AG04450 (cell line): Measurements from ENCODE around the gene TBX10. TPM values are rescaled to one million over a fixed set of nuclear protein-coding genes. Genes with fewer than 3 reads are reported as not detected.

ENCODE experiments used
- CTCF ChIA-PET: fragments of 300-600, 350-600 bp; formaldehyde crosslinking; extraction: SDS; loops from one replicate; lab custom pipeline; 2022; ENCODE audit warnings: antibody characterized with exemption, inconsistent platforms; lab: Charles Lee
- POLR2A ChIA-PET: fragments of 350-600 bp; formaldehyde crosslinking; extraction: SDS; loops from one replicate; lab custom pipeline; 2021; ENCODE audit warnings: antibody characterized with exemption, inconsistent platforms; lab: Yijun Ruan, JAX
- DNase-seq: peaks from one replicate; pipeline ENCODE4 v3.0.0-alpha.2; 2011; ENCODE audit warnings: low read depth, low spot score
- H3K27ac ChIP-seq: one replicate; pipeline ENCODE4 v1.5.1; 2012; ENCODE audit warnings: low read depth, low read length, control low read depth
- H3K27me3 ChIP-seq: one replicate; pipeline ENCODE4 v1.6.0; 2012; ENCODE audit warnings: low read length; ENCODE audit not compliant: control insufficient read depth, insufficient read depth
- H3K4me3 ChIP-seq: 2 replicates; pipeline ENCODE4 v1.5.1; 2011; ENCODE audit warnings: mild to moderate bottlenecking, low read depth, low read length, control low read depth
- H3K9me3 ChIP-seq: 2 replicates; pipeline ENCODE4 v1.5.1; 2012; ENCODE audit warnings: low read length; ENCODE audit not compliant: control insufficient read depth, insufficient read depth
- polyA plus RNA-seq: library from polyadenylated mRNA; depleted of rRNA; stranded (reverse); fragments of >200 nt; gene quantifications from 2 replicates; pipeline ENCODE4 v1.2.3, GENCODE V29; 2011
- TF ChIP-seq, protein P1 (sequence below): IDR thresholded peaks from 2 replicates; pipeline ENCODE4 v1.5.1; 2011; ENCODE audit warnings: low read depth, low read length, control low read depth, inconsistent platforms

TBX10 gene
- polyA plus RNA-seq, 1 experiment, result not detected

DNA sequence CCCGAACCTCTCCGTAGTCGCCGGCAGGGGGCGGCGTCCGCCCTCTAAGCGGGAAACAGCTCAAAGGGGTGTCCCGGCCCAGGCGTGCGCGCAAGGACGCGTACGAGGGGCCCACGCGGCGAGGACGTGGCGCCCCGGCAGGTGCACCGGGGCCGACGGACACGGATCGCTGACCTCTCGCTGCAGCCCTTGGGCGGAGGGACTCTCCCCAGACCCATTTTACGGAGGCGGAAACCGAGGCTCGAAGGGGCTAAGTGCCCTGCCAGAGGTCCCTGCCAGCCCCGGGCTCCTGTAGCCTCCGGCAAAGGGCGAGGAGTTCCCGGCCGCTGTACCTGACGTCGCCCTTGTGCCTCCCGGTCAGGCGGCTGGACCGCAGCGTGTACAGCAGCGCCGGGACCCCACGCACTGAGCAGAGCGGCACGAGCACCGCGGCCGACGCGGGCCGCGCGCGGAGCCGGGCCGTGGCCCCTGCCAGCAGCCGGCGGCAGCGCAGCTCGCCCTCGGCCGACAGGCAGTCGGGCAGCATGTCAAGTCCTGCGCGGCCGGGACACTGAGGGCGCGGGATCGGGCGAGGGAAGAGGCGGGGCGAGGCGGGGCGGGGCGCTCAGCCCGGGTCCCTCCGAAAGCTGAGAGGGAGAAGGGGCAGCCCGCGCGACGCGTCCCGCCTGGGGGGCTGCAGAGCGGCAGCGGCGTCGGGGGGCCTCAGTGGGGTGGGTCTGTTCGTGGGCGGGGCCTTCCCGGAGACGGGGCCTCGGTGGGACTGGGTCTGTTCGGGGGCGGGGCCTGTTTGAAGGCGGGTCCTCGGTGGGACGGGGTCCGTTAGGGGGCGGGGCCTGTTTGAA lies 10.0 kb downstream of the TBX10 start, which contains the start of gene NUDT8:
Gene NUDT8, minus strand, starts transcription at position 552 of the 842 bp plus-strand sequence. Its CDS starts 26 bp downstream, at position 526.
- peak within 1 kb of the TSS; percentile 79 for H3K4me3 ChIP-seq
- CTCF ChIA-PET, result interaction anchor here (0.5 to 4.3 kb wide), 15 partner anchors 9 to 1101 kb away, joined by 3 to 44 read pairs (median 4); partner anchors contain the start of gene GSTP1
- TF ChIP-seq, protein P1, sequence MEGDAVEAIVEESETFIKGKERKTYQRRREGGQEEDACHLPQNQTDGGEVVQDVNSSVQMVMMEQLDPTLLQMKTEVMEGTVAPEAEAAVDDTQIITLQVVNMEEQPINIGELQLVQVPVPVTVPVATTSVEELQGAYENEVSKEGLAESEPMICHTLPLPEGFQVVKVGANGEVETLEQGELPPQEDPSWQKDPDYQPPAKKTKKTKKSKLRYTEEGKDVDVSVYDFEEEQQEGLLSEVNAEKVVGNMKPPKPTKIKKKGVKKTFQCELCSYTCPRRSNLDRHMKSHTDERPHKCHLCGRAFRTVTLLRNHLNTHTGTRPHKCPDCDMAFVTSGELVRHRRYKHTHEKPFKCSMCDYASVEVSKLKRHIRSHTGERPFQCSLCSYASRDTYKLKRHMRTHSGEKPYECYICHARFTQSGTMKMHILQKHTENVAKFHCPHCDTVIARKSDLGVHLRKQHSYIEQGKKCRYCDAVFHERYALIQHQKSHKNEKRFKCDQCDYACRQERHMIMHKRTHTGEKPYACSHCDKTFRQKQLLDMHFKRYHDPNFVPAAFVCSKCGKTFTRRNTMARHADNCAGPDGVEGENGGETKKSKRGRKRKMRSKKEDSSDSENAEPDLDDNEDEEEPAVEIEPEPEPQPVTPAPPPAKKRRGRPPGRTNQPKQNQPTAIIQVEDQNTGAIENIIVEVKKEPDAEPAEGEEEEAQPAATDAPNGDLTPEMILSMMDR, result peak; percentile 80
- peaks cover 5% of the 10 kb centered on the region for H3K27me3 ChIP-seq
- H3K27ac ChIP-seq, result peak within 1 kb of the TSS; percentile 39
- POLR2A ChIA-PET, result interaction anchor here (0.7 to 1.6 kb wide), 3 partner anchors 15 to 49 kb away, joined by 5 to 6 read pairs (median 5); partner anchors contain the start of gene GSTP1
- no peak for DNase-seq
- H3K9me3 ChIP-seq, result no peaks in the 10 kb centered on the region; the same call in 1 of the 2 replicates

DNA sequence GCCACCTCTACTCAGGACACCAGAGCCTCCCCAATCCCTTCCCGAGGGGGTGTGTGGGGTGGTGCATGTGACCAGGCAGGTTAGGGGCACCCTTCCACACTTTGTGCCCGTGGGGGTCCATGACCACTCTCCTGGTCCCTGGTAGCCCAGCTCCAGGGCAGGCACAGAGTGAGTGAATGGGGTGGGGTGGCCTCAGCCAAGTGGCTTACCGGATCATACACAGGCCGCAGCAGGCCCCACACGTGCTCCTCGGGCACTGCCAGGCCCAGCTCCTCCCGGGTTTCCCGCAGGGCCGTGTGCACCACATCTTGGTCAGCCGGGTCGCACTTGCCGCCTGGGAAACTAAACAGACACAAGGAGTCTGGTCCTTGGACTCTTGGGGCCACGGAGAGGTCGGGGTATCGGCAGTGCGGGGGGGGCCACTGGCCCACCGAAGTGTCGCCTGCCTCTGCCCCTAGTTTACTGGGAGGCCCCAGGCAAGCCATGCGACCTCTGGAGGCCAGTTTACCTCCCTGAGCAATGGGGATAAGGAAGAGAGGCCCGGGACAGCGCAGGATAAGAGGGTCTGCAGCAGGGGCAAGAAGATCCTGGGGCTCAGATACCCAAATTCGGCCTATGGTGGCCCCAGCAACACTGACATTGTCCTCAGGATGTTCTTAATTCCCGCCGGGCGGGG lies 10.7 kb downstream of the TBX10 start:
- TF ChIP-seq, protein P1, result no peak
- POLR2A ChIA-PET, result interaction anchor here (0.7 to 1.6 kb wide), 2 partner anchors 14 to 48 kb away, joined by 5 read pairs; no protein-coding TSS in a partner anchor
- H3K27me3 ChIP-seq, result peaks cover 2% of the 10 kb centered on the region
- no peak overlapping the region for H3K4me3 ChIP-seq
- CTCF ChIA-PET, result interaction anchor here (0.7 to 4.3 kb wide), 11 partner anchors 9 to 327 kb away, joined by 3 to 44 read pairs (median 5); partner anchors contain the start of gene GSTP1
- no peak overlapping the region for H3K27ac ChIP-seq
- H3K9me3 ChIP-seq, result no peaks in the 10 kb centered on the region; the same call in 1 of the 2 replicates
- DNase-seq, result no peak

DNA sequence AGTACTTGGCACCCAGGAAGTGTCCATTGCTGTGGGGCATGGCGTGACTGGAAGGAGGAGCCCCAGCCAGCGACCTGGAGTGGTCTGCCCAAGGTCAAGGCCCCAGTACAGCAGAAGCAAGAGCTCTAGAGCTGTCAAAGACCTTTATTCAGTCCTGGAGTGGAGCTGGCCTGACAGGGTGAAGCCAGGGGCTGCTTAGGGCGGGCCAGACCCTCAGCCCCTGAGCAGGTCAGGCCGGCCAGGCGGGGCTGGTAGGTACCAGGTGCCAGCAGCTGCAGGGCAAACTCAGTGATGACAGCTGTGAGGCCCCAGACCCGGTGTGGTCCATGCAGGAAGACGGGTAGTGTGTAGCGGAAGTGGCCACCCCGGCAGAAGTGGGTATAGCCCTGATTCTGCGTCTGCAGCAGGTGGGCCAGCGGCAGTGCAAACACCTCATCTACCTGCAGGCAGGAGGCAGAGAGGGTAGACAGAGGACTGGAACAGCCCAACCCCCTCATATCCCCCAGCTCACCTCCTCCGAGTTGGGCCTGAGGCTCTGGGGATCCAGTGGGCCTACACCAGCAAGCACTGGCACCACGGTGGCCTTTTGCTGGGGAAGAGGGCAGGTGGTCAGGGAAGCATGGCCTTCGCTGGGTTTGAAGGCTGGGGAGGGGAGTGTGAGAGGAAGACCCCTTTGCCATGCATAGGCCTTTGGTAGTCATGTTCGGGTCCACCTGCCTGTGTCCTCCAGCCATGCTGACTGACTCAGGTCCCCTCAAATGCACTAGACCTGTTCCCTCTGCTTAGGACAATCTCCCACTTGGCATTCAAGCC lies 11.5 kb downstream of the TBX10 start:
- ChIA-PET CTCF (interaction anchor here (1.1 to 4.3 kb wide), 6 partner anchors 13 to 328 kb away, joined by 4 to 44 read pairs (median 10); no protein-coding TSS in a partner anchor), POLR2A (no interaction called here)
- Histone ChIP-seq H3K27ac (no peak overlapping the region), H3K27me3 (no peaks in the 10 kb centered on the region), H3K4me3 (no peak overlapping the region), H3K9me3 (no peaks in the 10 kb centered on the region; the same call in 1 of the 2 replicates)
- DNase-seq, result no peak
- TF ChIP-seq, protein P1, result no peak

DNA sequence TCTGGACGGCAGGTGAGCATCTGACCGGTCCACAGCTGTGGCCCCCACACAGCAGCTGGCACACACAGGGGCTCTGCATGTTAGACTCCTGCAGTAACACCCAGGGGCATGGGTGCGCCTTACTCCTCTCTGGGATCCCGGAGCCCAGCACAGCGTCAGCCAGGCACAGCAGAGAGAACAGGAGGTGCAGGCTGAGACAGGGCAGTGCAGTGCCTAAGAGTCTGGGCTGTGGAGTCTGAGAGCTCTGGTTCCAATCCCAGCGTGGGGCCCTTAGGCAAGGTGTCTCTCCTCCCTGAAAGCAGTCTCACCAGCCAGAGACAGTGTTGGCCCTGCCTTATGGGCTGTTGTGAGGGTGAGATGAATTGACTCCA lies 12.1 kb downstream of the TBX10 start:
- no peak overlapping the region for H3K4me3 ChIP-seq
- no peak overlapping the region for H3K27ac ChIP-seq
- ChIA-PET CTCF (interaction anchor here (4.3 kb wide), 1 partner anchor 12 kb away, joined by 44 read pairs; no protein-coding TSS in a partner anchor), POLR2A (no interaction called here)
- TF ChIP-seq, protein P1, result no peak
- DNase-seq, result no peak
- no peaks in the 10 kb centered on the region; the same call in 1 of the 2 replicates for H3K9me3 ChIP-seq
- H3K27me3 ChIP-seq, result no peaks in the 10 kb centered on the region
